AG09319 (cell line): ENCODE data around the gene ZRANB3.
"Not testable (repeated sequence)": the region's sequence is repeated elsewhere in the genome, so short reads cannot be mapped to it uniquely, and the experiment has no call there.

ENCODE experiments used
- DNase-seq: peaks from one replicate; pipeline ENCODE4 v3.0.0-alpha.2; 2010; ENCODE audit warnings: low read depth; ENCODE audit errors: extremely low read depth
- CTCF ChIP-seq: IDR thresholded peaks from 2 replicates; pipeline ENCODE4 v1.5.1; 2011; ENCODE audit warnings: low read depth, mild to moderate bottlenecking, inconsistent platforms, low read length, moderate library complexity

The ZRANB3 gene

GRCh38 chr2:135386993-135387392 lies 144.0 kb downstream of the ZRANB3 start:
- no peak for DNase-seq
- TF ChIP-seq CTCF = no peak

GRCh38 chr2:135378591-135378990 lies 152.4 kb downstream of the ZRANB3 start:
- TF ChIP-seq CTCF = no peak
- no peak for DNase-seq

GRCh38 chr2:135373702-135374101 lies 157.3 kb downstream of the ZRANB3 start:
- TF ChIP-seq CTCF = no peak
- no peak for DNase-seq

GRCh38 chr2:135349941-135350340 lies 181.1 kb downstream of the ZRANB3 start:
- no peak for DNase-seq
- no peak for TF ChIP-seq CTCF

GRCh38 chr2:135348096-135348704 lies 182.8 kb downstream of the ZRANB3 start:
- DNase-seq = not testable (repeated sequence)

GRCh38 chr2:135337071-135337470 lies 193.9 kb downstream of the ZRANB3 start:
- DNase-seq = no peak
- TF ChIP-seq CTCF = no peak

- DNase-seq = no peak
- TF ChIP-seq CTCF = no peak
Observed at GRCh38 chr2:135335256-135335655, 195.8 kb downstream of the ZRANB3 start.

- no peak for DNase-seq
- no peak for TF ChIP-seq CTCF
Observed at GRCh38 chr2:135327146-135327545, 203.9 kb downstream of the ZRANB3 start.
